CD4-positive, alpha-beta T cell treated with Interleukin-4 for 1 hour (primary cell): Measurements from ENCODE around the gene RIOK1.
"Not testable (repeated sequence)": the region's sequence is repeated elsewhere in the genome, so short reads cannot be mapped to it uniquely, and the experiment has no call there.

Experiments
- DNase-seq, 2 donors: peaks; one replicate each; pipeline ENCODE4 v3.0.0-alpha.2; 2020 to 2022

The RIOK1 gene

DNA sequence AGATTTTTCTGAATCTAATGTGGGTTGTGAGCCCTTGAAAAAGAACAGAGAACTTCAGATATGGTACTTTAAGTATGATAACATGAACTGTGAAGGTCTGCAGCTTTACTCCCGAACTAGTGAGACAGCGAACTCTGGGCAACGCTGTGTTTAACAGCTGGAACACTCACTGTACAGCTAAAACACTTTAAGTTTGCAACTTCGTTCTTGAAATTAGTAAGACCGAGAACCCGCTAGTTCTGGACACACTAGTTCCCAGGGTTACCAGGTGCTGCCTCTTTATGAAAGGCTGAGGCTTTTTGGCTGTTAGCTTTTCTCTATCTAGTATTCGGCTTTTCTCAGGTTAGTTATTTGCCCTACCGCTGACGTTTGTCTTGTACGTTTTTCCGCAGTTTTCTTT is 52.9 kb downstream of the RIOK1 start:
- DNase-seq: no peak

DNA sequence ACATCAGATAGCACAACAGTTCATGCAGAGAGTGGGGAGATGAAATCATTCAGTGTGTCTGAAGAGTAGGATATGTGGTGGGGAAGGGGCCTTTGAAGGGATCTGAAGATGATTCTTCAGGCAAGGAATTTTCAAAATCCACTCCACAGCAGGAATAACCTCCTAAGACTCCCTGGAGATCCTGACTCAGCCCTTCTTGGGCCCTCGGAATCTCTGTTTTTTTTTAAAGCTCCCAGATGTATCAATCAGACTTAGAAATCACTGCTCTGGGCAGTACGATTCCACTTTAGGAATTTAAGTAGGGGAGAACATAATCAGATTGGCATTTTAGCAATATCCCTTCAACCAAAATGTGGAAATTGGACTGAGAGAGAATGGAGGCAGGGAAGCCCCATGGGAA is 55.5 kb downstream of the RIOK1 start:
- DNase-seq: no peak

DNA sequence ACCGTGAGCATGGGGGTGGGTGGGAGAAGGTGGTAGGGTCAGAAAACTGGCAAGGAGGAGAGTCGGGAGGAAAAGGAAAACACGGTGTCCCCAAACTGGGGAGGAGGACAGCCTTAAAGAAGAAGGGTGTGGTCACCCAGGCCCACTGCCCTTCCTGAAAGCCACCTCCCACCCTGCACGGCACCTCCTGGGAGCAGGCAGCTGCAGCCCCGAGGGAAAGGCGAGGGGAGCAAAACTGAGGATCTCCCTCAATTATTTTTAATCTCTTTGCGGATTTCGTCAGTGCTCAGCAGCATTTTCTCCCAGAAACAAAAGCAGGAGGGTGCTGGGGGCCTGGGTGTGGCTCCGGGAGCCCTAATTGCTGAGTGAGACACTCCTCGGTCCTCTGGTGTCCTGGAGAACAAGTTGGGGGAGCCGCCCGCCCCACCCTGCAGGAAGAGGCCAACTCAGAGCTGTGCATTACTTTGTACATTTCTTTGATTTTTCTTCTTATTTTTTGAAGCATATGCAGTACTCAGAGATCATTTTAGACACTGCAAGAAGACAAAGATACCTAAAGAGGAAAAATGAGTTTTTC is 56.4 kb downstream of the RIOK1 start:
- no peak for DNase-seq

DNA sequence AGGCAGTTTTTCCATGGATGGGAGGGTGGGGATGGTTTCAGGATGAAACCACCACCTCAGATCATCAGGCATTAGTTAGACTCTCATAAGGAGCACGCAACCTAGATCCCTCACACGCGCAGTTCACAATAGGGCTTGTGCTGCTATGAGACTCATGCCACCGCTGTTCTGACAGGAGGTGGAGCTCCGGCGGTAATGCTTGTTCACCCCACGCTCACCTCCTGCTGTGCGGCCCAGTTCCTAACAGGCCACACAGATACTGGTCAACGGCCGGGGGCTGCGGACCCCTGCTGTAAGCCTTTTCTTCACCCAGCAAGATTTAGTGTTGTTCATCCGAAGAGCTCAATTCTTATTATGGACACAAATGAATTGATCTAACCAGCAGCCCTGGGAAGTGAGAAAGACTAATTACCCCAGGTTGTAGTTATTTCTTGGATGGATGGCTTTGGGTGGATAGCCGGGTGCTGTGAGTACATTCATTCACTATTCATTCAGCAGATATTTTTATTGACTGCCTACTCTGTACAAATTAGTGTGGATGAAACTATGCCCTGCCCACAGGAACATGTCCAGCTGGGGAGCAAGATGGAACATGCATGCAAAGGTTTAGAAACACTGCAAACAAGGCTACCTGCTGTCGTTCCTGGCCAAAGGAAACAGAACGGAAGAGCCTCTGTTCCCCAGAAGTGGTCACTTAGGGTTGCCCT is 57.2 kb downstream of the RIOK1 start:
- no peak for DNase-seq

DNA sequence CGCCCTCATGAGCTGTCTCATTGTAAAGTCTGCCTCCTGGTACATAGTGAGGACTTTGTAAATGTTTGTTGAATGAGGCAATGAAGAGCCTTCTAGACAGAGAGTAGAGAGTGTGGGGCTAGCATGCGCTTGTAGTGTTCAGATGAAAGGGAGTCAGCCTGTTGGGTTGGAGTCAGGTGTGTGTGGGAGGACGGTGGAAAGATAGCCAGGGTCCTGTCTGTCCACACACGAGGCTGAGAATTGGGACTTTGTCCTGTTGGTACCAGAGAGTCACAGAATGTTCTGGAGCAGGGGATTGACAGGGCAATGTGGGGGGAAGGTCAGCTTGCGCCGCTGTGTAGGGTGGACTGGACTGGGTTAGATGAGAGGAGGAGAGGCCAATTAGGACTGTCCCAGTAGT is 58.6 kb downstream of the RIOK1 start:
- DNase-seq: no peak

DNA sequence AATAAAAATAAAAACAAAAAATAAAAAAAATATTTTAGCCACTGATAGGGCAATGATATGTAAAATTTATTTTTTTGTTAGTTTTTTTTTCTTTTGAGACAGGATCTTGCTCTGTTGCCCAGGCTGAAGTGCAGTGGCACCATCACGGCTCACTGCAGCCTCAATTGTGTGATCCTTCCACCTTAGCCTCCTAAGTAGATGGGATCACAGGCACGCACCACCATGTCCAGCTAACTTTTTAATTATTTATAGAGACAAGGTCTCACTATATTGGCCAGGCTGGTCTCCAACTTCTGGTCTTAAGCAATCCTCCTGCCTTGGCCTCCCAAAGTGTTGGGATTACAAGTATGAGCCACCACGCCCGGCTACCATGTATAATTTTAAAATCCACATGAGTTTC is 59.4 kb downstream of the RIOK1 start:
- DNase-seq: no peak

DNA sequence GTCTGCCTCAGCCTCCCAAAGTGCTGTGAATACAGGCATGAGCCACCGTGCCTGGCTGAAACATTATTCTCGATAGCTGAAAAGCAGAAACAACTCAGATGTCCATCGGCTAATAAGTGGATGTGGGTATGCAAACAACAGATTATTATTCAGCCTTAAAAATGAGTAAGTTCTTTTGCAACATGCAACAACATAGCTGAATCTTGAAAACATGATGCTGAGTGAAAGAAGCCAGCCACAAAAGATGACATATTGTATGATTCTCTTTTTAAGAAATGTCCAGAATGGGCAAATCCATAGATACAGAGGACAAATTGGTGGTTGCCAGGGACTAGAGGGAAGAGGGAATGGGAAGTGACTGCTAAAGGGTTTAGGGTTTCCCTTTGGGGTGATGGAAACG is 61.7 kb downstream of the RIOK1 start:
- DNase-seq: no peak

DNA sequence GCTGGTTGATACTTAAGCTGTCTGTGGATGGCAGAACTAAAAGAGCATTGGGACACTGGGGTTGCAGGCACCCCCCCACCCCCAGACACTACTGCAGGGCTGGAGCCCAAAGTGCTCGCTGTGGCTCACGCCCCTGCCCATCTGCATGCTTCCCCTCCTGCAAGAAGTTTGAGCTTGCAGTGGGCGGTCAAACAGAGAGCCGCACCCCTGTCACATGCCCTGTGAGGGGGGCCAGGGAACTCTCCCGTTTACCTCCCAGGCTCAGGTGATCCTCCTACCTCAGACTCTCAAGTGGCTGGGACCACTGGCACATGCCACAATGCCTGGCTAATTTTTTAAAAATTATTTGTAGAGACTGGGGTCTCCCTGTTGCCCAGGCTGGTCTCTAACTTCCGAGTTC is 63.3 kb downstream of the RIOK1 start:
- DNase-seq: no peak

DNA sequence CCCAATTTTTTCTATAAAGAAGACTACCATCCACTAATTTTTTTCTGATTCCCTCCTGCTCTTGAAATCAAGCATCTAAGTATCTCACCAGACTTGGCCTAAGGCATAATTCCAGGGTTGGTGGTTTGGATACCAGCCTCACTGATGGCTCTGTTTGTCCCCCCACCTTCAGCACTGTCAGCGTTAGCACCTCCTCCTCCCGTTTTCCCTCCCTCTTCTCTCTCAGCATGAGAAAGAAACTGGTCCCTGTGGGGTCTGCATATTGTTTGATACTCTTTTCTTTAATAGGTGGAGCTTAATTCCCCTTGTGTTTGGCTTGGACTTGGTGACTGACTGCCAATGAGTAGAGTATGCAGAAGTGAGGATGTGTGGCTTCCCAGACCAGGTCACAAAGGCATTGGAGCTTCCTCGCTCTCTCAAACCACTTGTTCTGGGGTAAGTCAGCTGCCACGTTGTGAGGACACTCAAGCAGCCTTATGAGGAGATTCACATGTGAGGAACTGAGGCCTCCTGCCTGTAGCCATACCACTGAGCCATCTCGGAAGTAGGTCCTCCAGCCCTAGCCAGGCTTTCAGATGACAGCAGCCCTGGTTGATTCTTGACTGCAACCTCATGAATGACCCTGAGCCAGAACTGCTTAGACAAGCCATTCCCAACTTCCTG is 65.2 kb downstream of the RIOK1 start:
- DNase-seq: no peak

DNA sequence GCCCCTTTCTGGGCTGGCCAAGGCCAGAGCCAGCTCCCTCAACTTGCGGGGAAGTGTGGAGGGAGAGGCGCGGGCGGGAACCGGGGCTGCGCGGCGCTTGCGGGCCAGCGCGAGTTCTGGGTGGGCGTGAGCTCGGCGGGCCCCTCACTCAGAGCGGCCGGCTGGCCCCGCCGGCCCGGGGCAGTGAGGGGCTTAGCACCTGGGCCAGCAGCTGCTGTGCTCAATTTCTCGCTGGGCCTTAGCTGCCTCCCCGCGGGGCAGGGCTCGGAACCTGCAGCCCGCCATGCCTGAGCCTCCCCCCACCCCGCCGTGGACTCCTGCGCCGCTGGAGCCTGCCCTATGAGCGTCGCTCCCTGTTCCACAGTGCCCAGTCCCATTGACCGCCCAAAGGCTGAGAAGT is 66.7 kb downstream of the RIOK1 start:
- not testable (repeated sequence) for DNase-seq

DNA sequence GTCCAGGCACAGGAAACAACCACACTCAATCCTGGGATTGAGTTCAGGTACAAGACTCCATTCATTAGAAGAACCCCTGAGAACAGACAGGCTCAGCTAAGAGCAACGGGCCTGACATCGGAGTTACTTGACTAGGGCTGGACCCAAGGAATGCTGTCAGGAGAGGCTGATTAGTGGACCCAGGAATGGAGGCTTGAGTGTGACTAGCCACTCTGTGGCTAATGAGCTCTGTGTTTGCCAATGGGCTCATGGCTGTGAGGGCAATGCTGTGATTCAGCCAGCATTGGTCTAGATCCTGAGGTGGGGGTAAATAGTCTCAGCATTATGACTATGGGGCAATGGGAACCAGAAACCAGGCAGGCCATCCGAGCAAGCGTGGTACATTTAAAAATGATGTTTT is 71.8 kb downstream of the RIOK1 start:
- DNase-seq: no peak

DNA sequence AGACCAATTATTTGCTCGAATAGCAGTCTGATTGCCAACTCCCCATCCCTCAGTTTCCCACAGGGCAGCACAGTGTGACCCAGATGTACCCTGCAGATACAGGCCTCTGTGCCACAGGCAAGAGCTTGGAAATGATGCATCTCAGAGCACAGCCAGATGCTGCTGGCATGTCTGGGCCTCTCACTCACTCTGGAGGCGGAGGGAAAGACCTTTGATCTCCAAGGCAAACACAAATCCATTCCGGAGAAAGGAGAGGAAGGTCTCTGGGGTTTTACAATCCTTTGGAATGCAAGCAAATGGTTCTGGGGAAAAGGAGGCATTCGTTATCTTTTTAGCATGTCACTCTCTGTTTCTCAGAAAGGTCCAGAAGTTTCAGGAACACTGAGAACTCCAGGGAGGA is 74.2 kb downstream of the RIOK1 start:
- no peak for DNase-seq

DNA sequence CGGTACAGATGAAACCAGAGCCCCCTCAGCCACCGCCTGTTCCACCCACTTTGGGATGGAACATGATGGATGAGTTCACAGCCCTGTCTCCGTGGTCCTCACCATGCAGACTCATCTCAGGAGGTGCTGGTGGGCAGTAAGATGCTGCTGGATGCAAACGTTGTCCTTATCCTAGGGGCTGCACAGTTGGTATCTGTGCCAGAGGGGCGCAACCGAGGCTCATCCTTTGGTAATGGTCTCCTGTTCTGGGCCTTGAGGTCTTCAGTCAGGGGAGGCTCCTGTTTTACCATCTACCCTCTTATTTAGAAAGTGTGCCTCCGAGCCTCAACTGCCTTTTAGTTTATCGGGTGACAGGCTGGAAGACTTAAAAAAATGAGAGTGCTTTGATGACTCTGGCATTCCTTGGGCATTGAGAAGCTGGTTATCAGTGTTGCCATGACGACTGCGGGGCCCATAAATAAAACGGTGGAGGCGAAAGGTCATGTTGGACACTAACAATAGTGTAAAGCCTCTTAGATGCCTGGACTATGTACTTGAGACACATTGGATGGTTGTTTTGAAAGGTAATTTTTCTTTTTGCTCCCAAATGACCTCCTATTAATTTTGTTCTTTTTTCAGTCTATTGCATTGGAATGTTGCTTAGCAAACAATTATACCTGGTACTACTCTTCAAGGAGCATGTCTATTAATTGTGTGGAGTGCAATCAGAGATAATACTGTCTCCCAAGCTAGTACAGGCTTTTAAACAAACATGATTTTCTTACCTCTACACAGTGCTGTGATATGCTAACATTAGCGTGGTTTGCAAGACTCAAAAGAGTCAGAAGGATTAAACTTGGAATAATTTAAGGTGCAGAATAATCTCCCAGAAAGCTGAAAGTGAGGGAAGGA is 77.6 kb downstream of the RIOK1 start:
- no peak for DNase-seq
